H1 (cell line): Measurements from ENCODE around the gene BRK1. TPM values are rescaled to one million over a fixed set of nuclear protein-coding genes. Genes with fewer than 3 reads are reported as not detected.

Source experiments
- CHD7 ChIP-seq: fragments of 300-600 bp; sonication (generic); IDR thresholded peaks from 2 replicates; pipeline ENCODE4 v1.7.1; 2012; ENCODE audit warnings: low read length, moderate library complexity, mild to moderate bottlenecking, inconsistent platforms; ENCODE audit not compliant: insufficient replicate concordance
- CREB1 ChIP-seq: IDR thresholded peaks from 2 replicates; pipeline ENCODE4 v1.6.1; 2012; ENCODE audit warnings: inconsistent platforms
- KDM1A ChIP-seq: fragments of 200-600, 300-600 bp; sonication (generic); IDR thresholded peaks from 2 replicates; pipeline ENCODE4 v1.7.1; 2016; ENCODE audit warnings: mild to moderate bottlenecking, low read length, borderline replicate concordance
- NRF1 ChIP-seq: IDR thresholded peaks from 2 replicates; pipeline ENCODE4 v1.6.1; 2011; ENCODE audit warnings: mild to moderate bottlenecking, low read depth, low read length, improper control_type of control experiment
- POU5F1 ChIP-seq: IDR thresholded peaks from 2 replicates; pipeline ENCODE4 v1.6.1; 2011; ENCODE audit warnings: low read depth, mild to moderate bottlenecking, low read length, moderate library complexity
- SP4 ChIP-seq: IDR thresholded peaks from 2 replicates; pipeline ENCODE4 v1.6.1; 2012; ENCODE audit warnings: low read length, inconsistent platforms
- TAF7 ChIP-seq: optimal IDR thresholded peaks from 2 replicates; pipeline ENCODE3; 2011; ENCODE audit warnings: low read depth, mild to moderate bottlenecking, inconsistent platforms, low read length, moderate library complexity, borderline replicate concordance
- TBP ChIP-seq: IDR thresholded peaks from 2 replicates; pipeline ENCODE4 v1.6.1; 2011; ENCODE audit warnings: low read depth, low read length, improper control_type of control experiment
- polyA plus RNA-seq, 7 experiments: library from polyadenylated mRNA; depleted of rRNA in 3 of 7; stranded (reverse) in 5 of 7; unstranded in 2 of 7; fragments of >200 nt in 5 of 7; fragments of 200-250 nt in 2 of 7; gene quantifications; 1 replicate in 5 of 7; 2 replicates in 1 of 7; 4 replicates in 1 of 7; pipeline versions ENCODE4 v1.2.1 to v1.2.3, GENCODE V29; 2011 to 2013; ENCODE audit warnings: missing spikeins in 2 of 7, mixed read lengths in 2 of 7
- total RNA-seq: library from RNA; stranded (reverse); fragmentation: NEBNext Ultra II Directional; extraction: Animal tissue kit (Norgen Biotek cat#: 25700); gene quantifications from 2 replicates; pipeline ENCODE4 v1.2.1, GENCODE V29; 2021

Gene BRK1
- total and polyA plus RNA-seq, 2 of the 8 experiments (the other 6 are each of a cell fraction or from before 2014, with no cell fraction given) = 137 to 164 TPM

- TF ChIP-seq CHD7 (no peak), KDM1A (no peak), TBP (no peak), POU5F1 (no peak), SP4 (no peak), NRF1 (no peak), CREB1 (no peak), TAF7 (no peak)
These were observed 40.8 kb upstream of the BRK1 start (continued) for GRCh38 chr3:10074666-10075065.
